Fibroblast of skin of right quadriceps (primary cell): ENCODE measurements around the gene IFT25.
"Not testable (repeated sequence)": the region's sequence is repeated elsewhere in the genome, so short reads cannot be mapped to it uniquely, and the experiment has no call there.

ENCODE experiments used
- DNase-seq: peaks from one replicate; pipeline ENCODE4 v3.0.0-alpha.2; 2013

IFT25 gene

DNA sequence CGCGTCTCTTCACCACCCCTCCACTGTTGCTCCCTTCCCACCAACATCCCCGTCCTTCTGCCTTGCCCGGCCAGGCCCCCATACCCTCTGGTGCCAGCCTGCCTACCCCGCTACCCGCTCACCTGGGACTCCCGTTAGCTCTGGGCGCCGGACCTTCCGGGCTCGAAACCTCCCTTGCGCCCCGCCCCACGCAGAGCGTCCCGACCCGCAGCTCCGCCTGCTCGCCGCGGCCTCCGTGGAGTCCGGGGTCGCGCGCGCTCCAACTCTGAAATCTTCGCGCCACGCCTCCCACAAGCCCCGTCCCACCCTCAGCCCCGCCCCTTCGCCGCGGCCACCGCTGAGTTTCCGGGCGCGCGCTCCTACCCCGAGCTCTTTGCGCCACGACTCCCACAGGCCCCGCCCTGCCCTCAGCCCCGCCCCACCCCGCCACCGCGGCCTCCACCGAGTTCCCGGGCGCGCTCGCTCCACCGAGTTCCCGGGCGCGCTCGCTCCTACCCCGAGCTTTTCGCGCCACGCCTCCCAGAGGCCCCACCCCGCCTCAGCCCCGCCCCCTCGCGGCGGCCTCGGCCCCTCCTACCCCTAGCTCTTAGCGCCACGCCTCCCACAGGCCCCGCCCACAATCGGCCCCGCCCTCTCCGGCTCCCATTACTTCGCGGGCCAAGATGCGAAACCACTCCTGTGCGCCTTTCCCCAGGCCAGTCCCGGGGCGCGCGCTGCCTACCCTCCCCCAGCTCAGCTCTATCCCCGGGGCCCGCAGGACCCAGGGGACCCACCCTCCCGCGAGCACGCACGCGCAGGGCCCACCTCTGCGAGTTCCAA, at the start of gene IFT25:
IFT25 (minus strand) TSS at position 267 of the 819 bp plus-strand sequence. CDS start 5,617 bp downstream, outside the sequence.
- DNase-seq = peak; percentile 96

DNA sequence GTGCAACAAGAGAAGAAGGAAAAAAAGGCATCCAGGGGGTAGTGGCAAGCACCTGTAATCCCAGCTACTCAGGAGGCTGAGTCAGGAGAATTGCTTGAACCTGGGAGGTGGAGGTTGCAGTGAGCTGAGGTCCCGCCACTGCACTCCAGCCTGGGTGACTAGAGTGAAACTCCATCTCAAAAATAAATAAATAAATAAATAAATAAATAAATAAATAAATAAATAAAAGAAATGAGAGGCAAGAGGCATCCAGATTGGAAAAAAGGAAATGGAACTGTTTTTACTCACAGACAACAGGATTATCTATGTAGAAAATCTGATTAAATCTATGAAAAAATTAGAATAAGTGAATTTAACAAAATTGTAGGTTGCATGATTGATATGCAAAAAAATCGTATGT, 49.0 kb upstream of the IFT25 start:
- DNase-seq = not testable (repeated sequence)

DNA sequence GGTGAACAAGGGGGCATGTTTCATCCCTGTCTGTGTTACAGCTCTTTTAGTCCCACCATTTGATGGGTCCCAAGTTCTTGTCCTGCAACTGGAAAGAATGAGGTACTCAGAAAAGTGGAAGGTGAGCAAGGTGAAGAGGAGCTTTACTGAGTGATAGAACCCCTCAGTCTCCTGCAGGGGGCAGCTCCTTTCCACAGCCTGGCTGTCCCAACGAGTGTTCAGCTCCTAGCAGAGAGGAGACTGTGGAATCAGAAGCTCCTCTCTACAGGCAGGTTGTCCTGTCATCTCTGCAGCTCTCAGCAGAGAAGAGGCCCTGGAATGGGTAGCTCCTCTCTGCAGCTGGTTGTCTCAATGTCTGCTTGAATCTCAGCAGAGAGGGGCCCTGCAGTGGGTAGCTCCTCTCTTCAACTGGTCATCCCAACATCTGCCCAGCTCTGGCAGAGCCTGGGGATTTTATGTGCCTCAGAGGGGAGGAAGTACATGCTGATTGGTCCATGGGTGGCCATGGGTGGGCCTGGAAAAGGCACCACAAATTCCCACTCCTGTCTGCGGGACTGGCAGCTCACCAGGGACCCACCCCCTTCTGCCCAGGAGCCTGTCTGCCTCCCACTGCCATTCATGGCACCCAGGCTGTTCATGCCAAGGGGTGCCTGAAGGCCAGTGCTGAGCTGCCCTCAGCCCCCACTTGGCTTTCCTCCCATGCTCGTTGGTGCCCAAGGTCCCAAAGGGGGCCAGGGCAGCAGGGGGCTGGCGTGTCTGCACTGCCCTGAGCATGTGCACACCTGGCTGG, 46.8 kb upstream of the IFT25 start:
- DNase-seq = no peak

DNA sequence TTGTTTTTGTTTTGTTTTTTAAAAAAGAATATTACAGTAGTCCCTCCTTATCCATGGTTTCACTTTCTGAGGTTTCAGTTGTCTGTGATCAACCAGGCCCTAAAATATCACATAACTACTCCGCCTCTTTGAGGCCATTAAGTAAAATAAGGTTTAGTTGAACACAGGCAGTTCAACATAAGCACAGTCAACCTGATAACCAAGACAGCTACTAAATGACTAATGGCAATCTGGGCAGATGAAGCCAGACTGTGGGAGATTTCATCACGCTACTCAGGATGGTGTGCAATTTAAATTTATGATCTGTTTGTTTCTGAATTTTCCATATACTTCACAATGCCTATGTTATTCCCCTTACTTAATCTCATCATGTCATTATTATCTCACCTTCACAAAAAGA, 42.4 kb upstream of the IFT25 start:
- no peak for DNase-seq

DNA sequence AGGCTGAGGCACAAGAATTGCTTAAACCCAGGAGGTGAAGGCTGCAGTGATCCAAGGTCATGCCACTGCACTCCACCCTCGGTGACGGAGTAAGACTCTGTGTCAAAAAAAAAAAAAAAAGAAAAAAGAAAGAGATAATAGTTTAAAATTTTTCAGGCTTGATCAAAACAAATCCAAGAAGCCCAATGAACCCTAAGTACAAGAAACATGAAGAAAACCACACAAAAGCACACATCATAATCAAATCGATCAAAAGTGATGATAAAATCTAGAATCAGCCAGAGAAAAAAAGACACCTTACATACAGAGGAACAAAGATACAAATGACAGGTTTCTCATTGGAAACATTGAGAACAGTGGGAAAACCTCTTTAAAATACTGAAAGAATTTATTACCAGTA, 41.0 kb upstream of the IFT25 start:
- no peak for DNase-seq

DNA sequence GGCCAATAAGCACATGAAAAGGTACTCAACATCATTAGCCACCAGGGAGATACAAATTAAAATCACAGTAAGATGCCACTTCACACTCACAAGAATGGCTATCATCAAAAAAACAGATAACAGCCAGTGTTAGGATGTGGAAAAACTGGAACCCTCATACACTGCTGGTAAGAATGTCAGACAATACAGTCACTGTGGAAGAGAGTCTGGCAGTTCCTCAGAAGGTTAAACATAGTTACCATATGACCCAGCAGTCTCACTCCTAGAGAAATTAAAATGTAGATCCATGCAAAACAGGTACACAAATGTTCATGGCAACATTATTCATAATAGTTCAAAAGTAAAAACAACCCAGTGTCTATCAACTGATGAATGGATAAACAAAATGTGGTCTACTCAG, 39.2 kb upstream of the IFT25 start:
- no peak for DNase-seq

DNA sequence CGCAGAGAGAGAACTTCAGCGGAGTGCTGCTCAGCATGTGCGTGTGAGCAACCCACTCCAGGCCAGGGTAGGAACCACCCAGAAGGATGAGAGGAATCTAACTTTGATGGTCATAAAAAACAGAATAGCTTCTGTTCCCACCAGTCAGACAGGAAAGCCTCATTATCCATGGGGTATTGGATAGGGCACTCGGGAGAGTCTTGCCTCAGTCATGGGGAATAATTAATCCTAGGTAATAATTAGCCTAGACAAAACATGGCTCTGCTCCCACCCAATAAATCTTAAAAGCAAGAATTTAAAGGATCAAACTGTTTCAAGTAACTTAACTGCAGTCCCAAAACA, 37.2 kb upstream of the IFT25 start:
- DNase-seq = no peak

DNA sequence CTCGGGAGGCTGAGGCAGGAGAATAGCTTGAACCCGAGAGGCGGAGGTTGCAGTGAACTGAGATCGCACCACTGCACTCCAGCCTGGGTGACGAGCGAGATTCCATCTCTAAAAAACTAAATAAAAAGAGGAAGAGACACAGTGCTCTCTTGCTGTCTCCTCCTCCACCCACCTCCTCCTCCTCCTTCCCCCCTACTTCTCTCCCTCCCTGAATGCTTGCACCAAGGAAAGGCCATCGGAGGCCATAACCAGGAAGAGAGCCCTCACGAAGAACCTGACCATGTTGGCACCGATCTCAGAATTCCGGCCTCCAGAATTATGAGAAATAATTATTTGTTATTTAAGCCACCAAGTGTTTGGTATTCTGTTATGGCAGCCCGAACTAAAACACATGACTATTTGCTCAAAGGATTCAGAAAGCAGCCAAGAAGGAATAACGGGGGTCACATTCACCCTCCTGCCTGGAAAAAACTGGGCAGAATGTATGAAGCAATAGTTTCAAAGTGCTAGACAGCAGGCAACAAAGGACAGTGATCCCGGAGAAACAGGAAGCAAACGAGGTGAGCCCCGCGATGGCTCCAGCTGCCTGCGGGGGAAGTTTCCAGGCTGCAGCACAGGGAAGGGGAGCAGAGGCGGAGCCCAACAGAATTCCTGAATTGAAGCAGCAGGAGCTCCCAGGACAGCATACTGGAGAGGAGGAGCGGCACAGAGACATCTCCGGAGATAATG, 36.7 kb upstream of the IFT25 start:
- peak; percentile 60 for DNase-seq

DNA sequence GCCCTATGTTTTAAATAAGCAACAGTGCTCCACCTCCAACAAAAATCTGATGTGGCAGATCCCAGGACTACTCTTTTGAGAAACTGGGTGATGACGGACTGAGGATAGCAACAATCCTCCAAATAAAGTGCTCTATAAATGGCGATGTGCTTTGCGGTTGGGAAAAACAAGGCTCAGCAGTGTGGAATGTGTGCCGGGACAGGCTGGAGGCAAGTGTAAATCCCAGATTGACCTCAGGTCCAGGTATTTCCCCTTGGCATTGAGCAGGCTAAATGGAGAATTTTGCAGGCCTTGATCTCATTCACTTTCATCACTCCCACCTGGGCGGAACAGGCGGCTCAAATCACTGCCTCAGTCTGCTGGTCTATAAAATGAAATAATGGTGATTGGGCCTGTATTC, 35.7 kb upstream of the IFT25 start:
- DNase-seq = peak; percentile 49

DNA sequence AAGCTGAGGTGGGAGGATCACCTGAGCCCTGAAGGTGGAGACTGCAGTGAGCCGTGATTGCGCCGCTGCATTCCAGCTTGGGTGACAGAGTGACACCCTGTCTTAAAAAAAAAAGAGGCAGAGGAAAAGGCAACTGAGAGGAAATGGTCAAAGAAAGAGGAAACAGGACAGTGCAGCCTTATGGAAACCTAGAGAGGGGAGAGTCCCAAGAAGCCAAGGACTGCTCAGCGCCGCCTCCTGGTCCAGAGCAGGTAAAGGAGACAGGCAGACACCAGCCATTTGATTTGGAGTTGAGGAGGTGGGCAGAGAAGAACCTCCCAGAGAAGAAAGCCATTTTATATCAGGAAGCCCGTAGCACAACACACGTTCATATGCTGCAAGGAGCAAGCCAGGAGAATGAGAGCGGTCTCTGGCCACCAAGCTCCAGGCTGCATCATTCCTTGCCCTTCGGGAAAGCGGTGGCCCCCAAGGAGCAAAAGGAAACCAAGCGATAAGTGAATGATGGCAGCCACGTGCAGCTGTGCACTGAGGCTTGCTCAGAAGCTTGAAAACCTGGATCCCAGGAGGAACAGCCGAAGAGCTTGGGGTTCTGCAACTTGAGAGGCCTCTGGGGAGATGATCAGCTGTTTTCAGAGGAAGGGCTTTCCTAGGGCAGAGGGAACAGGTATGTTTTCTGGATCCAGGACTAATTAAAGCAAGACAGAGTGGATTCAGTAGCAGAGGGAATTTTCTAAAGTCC, 34.4 kb upstream of the IFT25 start:
- no peak for DNase-seq

DNA sequence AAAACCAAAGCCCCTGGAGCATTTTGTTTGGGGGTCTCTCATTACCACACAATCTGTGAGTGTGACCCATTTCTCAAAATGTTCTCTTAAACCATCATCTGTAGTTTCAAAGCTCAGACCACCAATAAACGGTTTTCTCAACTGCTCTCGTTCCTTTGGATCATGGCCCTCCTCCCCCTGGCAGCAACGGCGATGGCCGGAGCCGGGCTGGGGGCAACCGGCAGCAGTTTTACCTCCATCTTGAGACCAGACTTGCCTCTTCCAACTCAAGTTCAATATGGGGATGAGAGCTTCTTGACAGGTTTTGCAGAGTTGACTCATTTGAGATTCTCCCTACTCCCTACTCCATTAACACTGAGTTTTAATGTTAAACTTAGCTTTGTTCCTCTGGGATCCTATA, 30.4 kb upstream of the IFT25 start:
- DNase-seq = no peak

DNA sequence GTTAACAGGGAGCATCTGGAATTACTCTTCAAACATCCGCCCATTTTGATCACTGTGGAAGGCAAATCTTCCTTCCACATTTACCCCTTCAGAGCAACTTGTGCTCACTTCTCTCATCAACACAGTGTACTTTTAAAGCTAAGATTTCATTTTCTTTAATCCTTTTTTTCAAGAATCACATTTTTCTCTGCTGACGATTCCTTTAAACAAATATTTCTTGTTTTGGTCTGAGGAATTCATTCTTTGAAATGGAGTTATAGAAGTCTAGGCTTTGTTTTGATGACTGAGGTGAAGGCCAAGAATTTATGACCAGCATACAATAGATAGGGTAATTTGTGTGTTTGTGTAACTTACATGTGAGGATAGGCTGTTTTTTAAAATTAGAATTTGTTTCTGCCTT, 26.2 kb upstream of the IFT25 start:
- DNase-seq = no peak

DNA sequence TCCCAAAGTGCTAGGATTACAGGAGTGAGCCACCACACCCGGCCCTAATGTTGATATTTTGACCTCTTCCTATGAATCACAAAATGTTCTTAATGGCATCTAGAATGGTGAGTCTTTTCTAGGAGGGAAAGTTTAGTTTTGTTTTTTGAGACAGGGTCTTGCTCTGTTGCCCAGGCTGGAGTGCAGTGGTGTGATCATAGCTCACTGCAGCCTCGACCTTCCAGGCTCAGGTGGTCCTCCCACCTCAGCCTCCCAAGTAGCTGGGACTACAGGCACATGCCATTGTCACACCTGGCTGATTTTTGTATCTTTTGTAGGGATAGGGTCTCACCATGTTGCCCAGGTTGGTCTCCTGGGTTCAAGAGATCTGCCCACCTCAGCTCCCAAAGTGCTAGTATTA, 23.8 kb upstream of the IFT25 start:
- not testable (repeated sequence) for DNase-seq

DNA sequence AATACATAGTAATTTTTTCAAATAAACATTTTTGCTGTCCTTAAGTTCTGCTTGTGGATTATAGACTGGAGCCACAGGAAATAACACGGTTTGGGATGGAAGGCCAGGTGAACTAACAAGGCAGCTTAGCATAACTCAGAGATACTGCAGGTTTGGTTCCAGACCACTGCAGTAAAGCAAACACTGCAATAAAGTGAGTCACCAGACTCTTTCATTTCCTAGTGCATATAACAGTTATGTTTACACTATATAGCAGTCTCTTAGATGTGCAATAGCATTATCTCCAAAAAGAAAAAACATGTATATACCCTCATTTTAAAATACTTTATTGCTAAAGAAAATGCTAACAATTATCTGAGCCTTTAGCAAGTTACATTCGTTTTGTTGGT, 22.6 kb upstream of the IFT25 start:
- DNase-seq = no peak

DNA sequence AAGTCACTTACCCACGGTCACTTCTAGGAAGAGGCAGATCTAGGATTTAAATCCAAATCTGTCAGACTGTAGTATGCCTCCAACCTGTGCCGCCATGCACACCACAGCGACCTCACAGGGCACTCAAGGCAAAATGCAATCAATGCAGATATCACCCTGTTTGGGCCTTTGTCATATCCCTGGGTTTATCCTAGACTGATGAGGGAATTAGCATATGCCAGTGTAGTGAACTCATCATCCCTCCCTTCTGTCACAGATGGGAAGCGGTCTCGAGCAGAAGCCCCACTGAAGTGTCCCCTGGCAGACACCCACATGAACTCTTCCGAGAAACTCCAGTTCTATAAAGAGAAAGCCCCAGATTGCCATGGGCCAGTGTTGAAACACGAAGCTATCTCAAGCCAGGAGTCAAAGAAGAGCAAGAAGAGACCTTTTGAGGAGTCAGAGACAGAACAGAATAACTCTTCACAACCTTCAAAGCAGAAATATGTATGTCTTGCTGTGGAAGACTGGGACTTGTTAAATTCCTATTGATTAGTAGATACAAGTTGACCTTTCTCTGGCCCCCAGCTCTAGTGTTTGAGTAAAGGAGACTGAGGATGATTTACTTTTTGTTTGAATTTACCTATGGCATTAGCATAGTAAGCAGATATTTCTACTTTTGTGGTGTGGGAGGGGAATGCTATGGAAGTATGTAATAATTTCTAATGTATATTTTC, 22.1 kb upstream of the IFT25 start:
- no peak for DNase-seq

DNA sequence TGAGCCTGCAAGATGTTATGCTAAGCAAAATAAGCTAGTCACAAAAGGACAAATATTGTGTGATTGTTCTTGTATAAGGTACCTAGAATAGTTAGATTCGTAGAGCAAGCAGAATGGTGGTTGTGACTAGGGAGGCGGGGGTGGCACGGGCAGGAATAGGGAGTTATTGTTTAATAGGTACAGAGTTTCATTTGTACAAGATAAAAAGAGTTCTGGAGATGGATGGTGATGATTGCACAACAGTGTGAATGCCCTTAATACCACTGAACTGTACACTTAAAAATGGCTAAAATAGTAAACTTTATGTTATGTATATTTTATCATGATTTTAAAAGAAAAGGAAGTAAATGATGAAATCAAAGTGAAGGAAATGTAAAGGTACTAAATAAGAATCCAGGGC, 21.3 kb upstream of the IFT25 start:
- DNase-seq = no peak

DNA sequence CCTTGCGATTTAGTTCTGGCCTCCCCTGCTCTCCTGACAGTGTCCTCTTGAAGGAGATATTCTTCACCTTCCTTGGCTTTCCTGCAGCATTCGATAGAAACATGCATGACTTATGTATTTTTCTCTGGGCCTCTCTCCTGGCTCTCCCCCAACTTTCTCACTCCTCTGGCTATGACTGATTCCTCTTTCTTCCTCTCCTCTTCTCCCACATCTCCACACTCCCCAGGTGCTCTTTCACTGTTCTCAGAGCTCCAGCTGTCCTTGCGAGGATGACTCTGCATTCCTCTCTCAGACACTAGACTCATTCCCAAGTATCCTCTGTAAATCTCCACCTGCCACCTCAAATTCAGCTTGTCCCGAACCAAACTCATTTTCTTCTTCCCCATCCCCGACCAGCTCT, 18.6 kb upstream of the IFT25 start:
- DNase-seq = no peak

DNA sequence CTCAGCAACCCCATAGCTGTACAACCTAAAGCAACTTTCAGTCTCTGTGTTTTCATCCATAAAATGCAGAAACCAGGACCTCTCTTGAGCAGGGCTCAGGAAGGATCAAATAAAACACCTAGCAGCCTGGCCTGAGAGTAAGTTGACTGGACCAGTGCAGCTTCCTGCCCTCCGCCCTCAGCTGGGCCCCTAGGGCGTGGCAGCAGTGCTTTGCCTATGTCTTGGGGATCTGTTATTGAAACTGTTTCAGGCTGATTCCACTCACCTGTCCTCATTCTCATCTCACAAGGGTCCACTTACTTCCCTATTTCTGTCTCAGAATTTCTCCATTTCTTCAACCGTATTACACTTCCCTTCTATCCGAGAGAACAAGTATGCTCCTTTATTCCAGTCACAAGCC, 18.0 kb upstream of the IFT25 start:
- DNase-seq = no peak

DNA sequence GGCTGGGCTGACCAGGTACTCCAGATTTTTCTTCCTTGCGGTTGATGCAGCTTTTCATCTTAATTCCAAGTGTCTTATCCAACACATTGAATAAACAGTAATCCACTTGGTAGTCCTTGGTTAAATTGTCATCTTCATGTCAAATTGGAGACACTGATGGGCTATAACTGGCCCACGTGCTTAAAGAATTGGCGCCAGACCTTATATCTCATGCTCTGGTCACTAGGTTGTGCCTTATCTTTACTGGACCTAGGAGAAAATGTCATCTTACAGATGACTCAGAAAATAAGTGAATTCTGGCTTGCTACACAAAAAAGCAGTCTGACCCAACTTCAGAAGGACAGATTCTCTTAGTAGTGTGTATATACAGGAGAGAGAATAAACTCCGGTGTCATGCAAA, 16.9 kb upstream of the IFT25 start:
- DNase-seq = no peak

DNA sequence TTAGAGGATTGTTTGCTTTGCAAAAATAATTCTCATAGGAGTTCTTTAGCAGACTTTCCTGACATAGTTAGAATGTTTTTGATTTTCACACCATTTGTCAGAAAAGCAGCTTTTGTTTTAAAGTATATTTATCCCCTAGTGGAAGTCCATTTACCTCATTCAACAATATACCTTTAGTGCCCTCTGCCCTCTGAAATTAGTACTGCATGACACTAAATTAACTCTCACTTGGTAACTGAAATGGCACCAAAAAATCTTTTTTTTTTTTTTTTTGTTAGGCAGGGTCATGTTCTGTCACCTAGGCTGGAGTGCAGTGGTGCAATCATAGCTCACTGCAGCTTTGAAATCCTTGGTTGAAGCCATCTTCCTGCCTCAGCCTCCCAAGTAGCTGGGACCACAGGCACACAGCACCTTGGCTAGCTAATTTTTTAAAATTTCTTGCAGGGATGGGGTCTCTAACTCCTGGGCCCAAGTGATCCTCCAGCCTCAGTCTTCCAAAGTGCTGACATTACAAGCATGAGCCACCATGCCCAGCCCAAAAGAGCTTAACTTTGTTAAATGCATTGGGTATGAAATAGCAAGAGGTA, 14.3 kb upstream of the IFT25 start:
- DNase-seq = peak; percentile 28

DNA sequence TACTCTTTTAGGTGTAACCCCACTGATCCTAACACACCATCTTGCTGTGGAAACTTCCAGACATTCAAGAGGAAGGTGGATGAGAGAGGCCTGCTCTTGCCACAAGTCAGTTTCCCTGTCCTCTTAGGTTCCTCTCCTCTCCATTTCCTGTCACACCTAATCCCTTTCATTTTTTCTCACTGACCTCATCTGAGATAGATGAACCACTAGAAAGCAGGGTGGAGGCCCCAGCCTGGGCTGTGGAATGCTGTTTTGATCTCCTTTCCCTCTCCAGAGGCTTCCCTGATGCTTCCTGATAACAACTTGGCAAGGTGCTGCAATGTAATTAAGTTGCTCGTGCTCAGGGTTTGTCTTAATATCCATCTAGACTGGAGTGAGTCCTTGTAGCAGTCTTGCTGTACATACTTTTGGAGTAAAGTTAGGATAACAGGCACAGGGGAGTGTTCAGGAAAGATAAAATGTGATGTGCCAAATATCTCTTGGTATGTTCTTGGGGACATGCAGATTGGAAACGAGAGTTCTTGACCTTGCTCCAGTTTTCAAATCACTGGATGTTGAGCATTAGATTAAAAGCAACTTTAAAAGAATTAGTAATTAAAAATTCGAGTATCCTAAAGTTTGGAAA, 11.8 kb upstream of the IFT25 start:
- peak; percentile 63 for DNase-seq
